Measurements from ENCODE around the gene FRMD5.

The FRMD5 gene

GRCh38 chr15:43927203-43927602 lies 267.9 kb downstream of the FRMD5 start:
- DNase-seq (ENCODE audit: low read depth): no peak

DNA sequence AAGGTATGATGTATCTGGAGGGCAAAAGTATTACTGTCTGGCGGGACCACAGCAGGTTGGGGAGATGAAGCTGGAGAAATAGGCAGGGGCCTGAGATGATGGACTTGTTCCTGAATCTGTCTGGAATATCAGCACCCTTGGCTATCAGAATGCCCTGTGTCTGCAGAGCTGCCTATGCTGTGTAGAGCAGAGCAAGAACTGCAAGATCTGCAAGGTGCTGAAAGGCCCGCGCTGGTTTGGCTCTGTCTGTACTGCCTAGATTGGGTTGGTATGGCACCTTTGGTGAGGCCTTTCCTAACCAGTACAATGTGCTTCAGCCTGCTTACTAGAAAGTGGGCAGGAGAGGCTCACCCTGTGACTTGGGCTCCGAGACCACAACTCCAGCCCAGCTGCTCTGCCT lies 271.5 kb downstream of the FRMD5 start:
- DNase-seq (ENCODE audit: low read depth): no peak

DNA sequence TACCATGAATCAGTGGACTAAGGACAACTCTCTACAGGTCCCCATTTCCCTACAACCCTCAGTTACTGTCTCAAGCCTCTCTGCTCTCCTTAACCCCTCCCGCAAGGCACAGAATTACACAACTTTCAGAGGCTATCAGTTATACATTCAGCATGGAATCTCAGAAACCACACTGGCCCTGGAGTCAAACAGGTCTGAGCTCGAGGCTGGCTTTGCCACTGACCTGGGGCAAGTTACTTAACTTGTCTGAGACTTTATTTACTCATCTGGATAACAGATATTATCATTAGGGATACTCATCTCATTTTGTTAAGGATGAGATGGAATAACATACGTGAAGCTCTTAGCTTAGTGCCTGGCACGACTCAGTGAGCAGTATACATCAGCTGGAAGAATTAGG lies 273.1 kb downstream of the FRMD5 start:
- DNase-seq (ENCODE audit: low read depth): no peak

DNA sequence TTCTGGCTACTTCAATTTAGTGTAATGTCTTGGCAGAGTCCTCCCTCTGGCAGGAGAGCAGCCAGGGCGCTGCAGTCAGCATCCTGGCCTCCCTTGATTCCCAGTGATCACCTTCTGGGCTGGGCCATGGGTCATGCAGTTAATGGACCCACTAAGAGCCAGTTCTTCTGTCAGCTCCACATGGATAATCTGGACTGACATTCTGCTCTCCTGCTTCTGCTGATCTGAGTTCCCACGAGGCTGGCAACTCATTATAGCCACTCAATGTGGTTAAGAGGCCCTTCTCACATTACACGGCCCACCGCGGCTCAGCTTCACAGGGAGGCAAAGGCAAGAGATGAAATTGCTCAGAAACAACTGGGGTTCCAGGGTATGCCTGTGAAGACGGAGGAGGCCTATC lies 274.3 kb downstream of the FRMD5 start:
- no peak for DNase-seq (ENCODE audit: low read depth)

GRCh38 chr15:43920254-43920600 lies 274.8 kb downstream of the FRMD5 start:
- DNase-seq (ENCODE audit: low read depth): no peak

GRCh38 chr15:43919540-43920253 lies 275.4 kb downstream of the FRMD5 start:
- DNase-seq (ENCODE audit: low read depth): no peak

GRCh38 chr15:43918717-43919116 lies 276.4 kb downstream of the FRMD5 start:
- DNase-seq (ENCODE audit: low read depth): no peak

- DNase-seq (ENCODE audit: low read depth): no peak
These were observed 278.8 kb downstream of the FRMD5 start for GRCh38 chr15:43916326-43916660.

GRCh38 chr15:43915631-43916325 lies 279.3 kb downstream of the FRMD5 start:
- DNase-seq (ENCODE audit: low read depth): no peak

GRCh38 chr15:43913941-43914340 lies 281.1 kb downstream of the FRMD5 start:
- no peak for DNase-seq (ENCODE audit: low read depth)

DNA sequence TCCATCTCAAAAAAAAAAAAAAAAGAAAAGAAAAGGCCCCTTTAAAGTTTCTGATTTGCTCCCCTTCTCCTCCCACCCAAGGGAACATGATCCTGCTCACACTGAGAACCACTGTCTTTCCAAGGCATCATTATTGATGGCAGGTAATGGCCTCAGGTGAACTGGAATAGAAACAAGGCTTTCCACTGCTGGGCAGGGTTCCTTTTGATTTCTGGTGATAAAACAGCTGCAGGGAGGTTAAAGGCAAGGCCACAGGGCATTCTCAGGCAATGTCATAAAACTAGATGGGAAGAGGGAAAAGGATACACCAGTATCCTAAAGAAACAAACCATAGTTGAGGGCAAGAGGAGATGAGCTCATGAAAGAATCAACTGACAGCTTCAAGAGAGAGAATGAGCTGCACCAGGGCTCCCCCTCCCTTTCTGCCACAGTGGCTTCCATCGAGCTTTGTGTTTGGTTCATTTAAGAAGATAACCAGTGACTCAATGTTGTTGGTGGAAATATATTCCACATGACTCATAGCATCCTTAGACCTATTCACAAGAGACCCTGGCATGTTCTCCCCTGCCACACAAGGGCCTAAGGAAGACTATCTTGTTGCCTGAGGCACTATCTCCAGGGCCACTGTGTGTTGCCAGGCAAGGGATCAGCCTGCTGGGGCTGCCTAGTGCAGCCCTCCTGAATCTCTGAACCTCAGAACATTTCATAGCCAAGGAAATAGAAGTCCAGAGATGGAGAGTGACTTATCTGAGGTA lies 281.9 kb downstream of the FRMD5 start:
- DNase-seq (ENCODE audit: low read depth): no peak

GRCh38 chr15:43912208-43912607 lies 282.9 kb downstream of the FRMD5 start:
- DNase-seq (ENCODE audit: low read depth): no peak

GRCh38 chr15:43911235-43911781 lies 283.8 kb downstream of the FRMD5 start:
- no peak for DNase-seq (ENCODE audit: low read depth)

- no peak for DNase-seq (ENCODE audit: low read depth)
These were observed 286.5 kb downstream of the FRMD5 start for GRCh38 chr15:43908516-43909050.

GRCh38 chr15:43905755-43906154 lies 289.3 kb downstream of the FRMD5 start:
- DNase-seq (ENCODE audit: low read depth): no peak

DNA sequence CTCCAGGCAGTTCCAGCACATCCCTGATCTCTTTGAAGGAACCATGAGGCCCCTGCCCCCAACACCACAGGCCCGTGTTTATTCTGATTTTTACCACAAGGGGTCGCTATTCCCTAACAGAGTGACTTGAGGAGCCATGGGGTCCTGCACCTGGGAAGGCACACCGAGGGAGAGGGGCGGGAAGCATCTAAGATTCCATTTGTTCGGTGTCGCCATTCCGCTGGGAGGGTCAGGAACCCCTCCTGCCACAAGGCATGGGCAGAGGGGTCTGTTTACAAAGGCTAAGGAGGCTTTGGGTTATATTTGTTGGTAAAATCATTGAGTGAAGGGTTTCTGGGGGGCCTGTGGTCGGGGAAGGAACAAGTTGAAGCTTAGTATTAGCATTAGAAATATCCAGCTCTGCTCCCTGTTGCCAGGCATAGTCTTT lies 291.2 kb downstream of the FRMD5 start:
- DNase-seq (ENCODE audit: low read depth): peak; percentile 20

DNA sequence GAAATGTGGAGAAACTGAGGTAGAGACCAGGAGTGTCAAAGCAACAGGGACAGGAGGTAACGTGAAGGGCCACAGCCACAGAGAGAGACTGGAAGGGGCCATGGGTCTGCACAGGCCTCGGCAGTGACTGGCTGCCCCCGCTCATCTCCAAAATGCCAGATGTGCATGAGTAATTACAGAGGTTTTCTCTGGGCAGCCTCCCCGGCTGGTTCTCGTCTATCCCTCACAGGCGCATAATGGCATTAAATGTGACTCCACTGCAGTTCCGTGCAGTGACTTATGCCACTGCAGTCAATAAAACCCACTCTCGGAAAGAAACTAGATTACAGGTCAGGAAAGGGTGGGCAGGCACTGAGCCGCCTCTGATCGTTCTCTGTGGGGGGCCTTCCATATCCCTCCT lies 293.6 kb downstream of the FRMD5 start:
- no peak for DNase-seq (ENCODE audit: low read depth)

DNA sequence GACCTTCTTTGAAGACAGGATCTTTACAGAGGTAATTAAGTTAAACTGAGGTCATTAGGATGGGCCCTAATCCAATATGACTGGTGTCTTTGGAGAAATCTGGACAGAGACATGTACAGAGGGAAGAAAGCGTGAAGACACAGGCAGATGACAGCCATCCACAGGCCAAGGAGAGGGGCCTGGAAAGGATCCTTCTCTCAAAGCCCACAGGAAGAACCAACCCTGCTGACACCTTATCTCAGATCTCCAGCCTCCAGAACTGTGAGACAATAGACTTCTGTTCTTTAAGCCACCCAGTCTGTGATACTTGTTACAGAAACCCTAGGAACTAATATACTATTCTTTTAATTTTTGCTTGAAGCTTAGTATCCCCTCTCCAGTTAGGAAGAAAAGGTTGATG lies 294.1 kb downstream of the FRMD5 start:
- no peak for DNase-seq (ENCODE audit: low read depth)

- no peak for DNase-seq (ENCODE audit: low read depth)
These were observed 295.1 kb downstream of the FRMD5 start for GRCh38 chr15:43899928-43900327.

GRCh38 chr15:43898891-43899290 lies 296.2 kb downstream of the FRMD5 start:
- DNase-seq (ENCODE audit: low read depth): no peak

- DNase-seq (ENCODE audit: low read depth): no peak
These were observed 298.5 kb downstream of the FRMD5 start for GRCh38 chr15:43896543-43896942.

GRCh38 chr15:43895586-43895985 lies 299.5 kb downstream of the FRMD5 start:
- DNase-seq (ENCODE audit: low read depth): no peak

- no peak for DNase-seq (ENCODE audit: low read depth)
These were observed 301.1 kb downstream of the FRMD5 start for GRCh38 chr15:43893956-43894355.
